NCI-H82 treated with DMSO at 0.1 percent for 48 hours (cell line): Measurements from ENCODE around the gene ZNF423.

Experiments
- DNase-seq: peaks from one replicate; lab custom pipeline; 2025; ENCODE audit not compliant: unreplicated experiment; lab: John Stamatoyannopoulos, UW

Gene ZNF423

DNA sequence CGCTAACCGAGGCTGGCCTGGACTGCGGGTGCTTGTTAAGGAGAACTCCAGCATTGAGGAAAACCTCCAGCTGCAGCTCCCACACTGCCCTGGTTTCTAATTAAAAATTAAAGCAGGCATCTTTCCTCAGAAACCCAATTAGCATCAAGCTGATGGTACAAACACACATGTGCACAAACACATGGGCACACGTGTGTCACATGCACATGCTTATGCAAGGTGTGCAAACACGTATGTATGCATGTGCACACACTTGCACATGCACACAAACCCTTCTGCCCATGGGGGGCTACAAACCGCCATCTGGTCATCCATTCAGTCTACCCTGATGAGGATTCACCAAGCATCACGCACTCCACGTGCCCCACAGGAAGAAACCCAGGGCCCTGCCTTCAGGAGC lies 182.5 kb downstream of the ZNF423 start:
- DNase-seq = no peak

DNA sequence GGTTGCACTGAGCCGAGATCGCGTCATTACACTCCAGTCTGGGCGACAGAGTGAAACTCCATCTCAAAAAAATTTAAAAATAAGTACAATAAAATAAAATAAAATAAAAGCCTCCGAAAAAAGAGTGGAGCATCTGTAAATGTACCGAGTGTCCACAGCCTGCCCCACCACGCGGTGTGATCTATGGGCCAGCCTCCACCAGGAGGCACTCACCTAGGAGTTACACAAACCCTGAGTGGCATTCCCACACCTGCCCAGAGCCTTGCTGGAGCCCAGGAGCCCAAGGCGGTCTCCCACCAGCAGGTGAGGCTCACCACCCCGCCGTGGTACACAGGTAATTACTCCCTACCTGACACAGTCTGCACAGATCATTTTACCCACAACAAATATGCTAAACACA lies 183.2 kb downstream of the ZNF423 start:
- no peak for DNase-seq

- no peak for DNase-seq
Measured at GRCh38 chr16:49671333-49671732, 184.6 kb downstream of the ZNF423 start.

DNA sequence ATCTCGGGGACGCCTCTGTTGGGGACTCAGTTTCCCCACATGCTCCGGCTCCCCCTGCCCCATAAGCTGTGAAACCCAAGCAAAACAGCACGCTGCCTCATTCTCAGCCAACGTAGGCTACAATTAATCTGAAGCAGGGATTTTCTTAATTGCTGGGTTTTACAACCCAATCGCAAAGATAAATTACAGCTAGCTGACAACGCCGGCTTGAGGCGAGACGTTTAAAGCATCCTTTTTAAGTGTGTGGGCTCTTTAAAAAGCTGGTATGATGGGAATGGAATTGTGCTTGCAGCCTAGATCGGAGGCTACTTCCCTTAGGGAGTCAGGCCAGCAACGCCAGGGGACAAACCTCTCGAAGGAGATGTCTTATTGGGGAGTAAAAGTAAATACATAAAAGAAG lies 185.3 kb downstream of the ZNF423 start:
- no peak for DNase-seq

GRCh38 chr16:49665482-49666230 lies 190.3 kb downstream of the ZNF423 start:
- DNase-seq = no peak

- DNase-seq = no peak
Measured at GRCh38 chr16:49664221-49665215, 191.4 kb downstream of the ZNF423 start.

DNA sequence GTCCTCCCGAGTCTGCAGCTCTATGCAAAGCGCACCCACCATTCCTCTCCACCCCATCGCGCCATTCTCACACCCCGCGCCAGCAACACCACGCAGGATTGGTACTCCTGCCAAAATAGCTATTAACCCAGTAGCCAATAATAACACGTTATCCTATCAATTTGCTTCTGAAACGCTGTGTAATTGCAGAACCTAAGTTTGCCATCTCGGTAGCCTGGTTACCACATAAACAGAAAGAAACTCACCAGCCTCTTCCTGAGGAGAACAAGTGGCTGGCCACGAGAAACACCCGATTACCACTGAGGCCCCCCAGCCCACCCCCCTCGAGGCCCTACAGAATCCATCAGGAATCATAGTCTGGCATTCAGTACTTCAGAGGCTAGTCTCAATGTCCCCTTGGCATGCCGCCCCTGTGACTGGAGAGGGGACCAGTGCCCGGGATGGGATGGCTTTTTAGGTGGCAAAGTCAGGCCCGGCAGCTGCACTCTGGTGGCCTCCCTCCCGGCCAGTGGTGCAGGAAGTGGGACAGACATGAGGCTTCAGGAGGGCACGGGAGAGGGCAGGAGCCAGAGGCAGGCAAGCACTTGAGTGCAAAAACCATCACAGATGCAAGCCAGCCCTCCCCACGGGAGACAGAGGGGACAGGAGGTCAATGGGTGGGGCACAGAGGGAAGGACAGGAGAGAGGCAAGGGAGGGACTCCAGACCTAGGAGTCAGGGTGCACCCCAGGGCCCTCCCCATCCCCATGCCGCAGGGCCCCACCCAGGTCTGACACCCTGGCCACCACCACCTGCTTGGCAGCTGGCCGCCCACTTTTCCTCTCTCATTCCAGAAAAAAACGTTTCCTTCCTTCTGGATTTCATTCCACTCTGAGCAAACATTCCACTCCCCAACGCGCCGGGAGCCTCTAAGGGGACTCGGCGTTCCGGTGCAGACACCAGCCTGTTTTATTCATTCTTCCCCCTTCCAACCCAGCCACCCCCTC lies 192.5 kb downstream of the ZNF423 start:
- DNase-seq = no peak

GRCh38 chr16:49662569-49662968 lies 193.3 kb downstream of the ZNF423 start:
- no peak for DNase-seq

DNA sequence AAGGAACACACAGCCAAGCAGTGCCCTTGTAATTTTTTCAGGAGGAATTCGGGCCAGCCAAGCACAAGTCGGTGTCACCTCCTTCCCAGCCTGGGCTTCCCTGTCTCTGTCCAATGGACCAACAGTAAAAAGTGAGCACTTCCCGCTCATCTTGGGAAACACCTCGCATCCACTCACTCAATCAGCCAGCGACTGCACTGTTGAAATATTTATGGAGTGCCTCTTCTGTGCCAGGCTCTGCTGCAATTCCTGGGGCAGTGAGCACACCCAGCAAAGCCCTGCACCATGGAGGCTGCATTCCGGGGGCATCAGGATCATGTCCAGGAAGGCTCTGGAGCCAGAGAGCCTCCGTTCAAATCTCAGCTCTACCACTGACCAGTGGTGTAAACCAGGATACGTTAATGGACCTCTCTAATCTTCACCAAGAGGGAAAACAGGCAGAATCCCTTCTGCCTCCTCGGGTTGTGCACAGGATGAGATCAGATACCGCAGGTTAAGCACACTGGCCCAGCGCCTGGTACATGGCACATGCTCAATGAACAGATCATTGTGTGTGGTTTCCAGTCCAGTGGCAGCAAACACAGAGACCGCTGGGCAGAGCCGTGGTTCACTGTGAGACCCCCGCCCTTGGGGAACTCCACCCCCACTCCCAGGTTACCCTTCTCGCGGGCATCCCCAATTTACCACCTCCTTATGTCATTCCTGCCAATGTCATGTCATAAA lies 194.3 kb downstream of the ZNF423 start:
- DNase-seq = no peak

GRCh38 chr16:49660626-49661025 lies 195.3 kb downstream of the ZNF423 start:
- peak; percentile 68 for DNase-seq

- DNase-seq = no peak
Measured at GRCh38 chr16:49659356-49659755, 196.6 kb downstream of the ZNF423 start.

DNA sequence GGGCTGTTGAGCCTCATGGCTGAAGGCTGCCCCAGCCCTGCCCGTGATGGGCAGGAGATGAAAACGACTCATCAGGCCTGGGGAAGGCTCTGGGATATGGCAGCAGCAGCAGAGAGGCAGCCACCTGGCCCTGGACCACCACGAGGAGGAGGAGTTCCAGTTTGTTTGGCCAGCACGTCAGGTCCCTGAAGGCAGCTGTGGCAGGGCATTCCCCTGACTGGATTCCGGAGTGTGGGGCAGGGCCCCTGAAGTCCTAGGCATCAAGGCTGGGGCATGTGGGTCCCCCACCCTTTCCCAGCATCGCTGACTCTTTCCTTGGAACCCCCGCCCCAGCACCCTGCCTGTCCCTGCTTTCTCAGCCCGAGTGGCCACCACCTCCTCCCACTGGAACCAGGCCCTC lies 197.4 kb downstream of the ZNF423 start:
- DNase-seq = no peak

DNA sequence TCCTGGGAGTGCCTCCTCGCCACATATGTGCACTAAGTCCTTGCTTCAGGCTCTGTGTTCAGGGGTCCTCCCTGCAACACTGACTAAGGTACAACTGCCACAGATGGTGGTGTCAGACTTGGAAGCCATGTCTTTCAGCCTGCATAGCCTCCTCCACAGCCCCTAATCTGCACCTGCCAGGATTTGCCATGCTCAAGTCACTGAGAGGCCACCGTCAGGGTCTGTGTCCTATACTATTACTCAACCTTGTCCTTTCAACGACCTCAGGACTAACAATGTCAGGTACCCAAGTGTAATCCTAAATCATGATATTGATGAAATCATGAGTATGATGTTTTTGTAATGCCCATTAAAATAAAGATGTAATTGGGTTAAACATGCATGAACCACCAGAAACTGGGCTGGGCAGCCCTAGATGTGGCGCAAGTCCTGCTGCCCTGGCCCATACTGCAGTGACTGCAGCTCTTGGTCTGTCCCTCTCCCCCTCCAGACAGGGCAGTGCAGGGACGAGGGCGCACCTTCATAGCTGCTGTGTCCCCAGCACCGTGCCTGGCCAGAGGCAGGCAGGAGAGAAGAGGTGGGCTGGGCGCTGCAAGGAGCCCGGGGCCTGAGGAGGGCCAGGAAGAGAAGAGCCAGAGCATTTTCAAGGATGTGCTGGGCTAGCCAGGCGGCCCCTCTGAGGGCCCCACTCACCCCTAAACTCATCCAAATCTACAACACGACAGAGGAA lies 198.0 kb downstream of the ZNF423 start:
- no peak for DNase-seq

GRCh38 chr16:49654425-49654824 lies 201.5 kb downstream of the ZNF423 start:
- no peak for DNase-seq

GRCh38 chr16:49653577-49653976 lies 202.3 kb downstream of the ZNF423 start:
- no peak for DNase-seq

- no peak for DNase-seq
Measured at GRCh38 chr16:49653173-49653570, 202.7 kb downstream of the ZNF423 start.

- DNase-seq = no peak
Measured at GRCh38 chr16:49652456-49653172, 203.3 kb downstream of the ZNF423 start.

DNA sequence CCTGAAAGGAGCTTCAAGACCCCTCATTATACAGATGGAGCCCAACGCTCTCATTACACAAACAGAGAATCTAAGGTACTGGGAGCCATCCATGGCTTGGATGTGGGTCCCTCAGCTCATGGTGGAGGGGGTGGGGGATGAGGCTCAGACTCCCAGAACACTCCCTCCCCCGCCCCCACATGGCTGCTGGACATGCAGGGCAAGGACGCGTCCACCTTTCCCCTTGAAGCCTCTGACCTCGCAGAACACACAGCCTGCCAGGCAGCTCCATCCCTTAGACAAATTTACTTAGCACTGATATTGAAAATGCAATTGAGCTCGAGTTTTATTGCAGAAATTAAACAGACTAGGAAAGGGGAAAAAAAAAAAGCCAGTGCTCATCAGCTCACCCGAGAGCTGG lies 203.9 kb downstream of the ZNF423 start:
- DNase-seq = no peak

GRCh38 chr16:49651226-49651625 lies 204.7 kb downstream of the ZNF423 start:
- DNase-seq = no peak
